Epidermal melanocyte (primary cell): Measurements from ENCODE around the gene USP14.
A peak's percentile ranks its signal among the peaks of the same experiment; 100 is the strongest.

Experiments
- DNase-seq: peaks from one replicate; pipeline ENCODE4 v3.0.0; 2011; ENCODE audit warnings: low spot score; ENCODE audit not compliant: insufficient read length

Gene USP14

GRCh38 chr18:159037-159652 is 788 bp downstream of the USP14 start:
- DNase-seq, result peak; percentile 34

- no peak for DNase-seq
These were observed 1.6 kb downstream of the USP14 start for GRCh38 chr18:159933-160332.

GRCh38 chr18:160831-161570 is 2.6 kb downstream of the USP14 start:
- no peak for DNase-seq

- no peak for DNase-seq
These were observed 14.0 kb downstream of the USP14 start for GRCh38 chr18:172361-172760.

GRCh38 chr18:179499-179898 is 21.1 kb downstream of the USP14 start:
- no peak for DNase-seq

- no peak for DNase-seq
These were observed 23.4 kb downstream of the USP14 start for GRCh38 chr18:181711-182110.

GRCh38 chr18:183769-184168 is 25.4 kb downstream of the USP14 start:
- DNase-seq, result no peak

- DNase-seq, result no peak
These were observed 30.9 kb downstream of the USP14 start for GRCh38 chr18:189254-189653.

GRCh38 chr18:191725-192124 is 33.4 kb downstream of the USP14 start:
- no peak for DNase-seq

- no peak for DNase-seq
These were observed 34.4 kb downstream of the USP14 start for GRCh38 chr18:192801-193200.

- no peak for DNase-seq
These were observed 37.3 kb downstream of the USP14 start for GRCh38 chr18:195651-196050.

- no peak for DNase-seq
These were observed 40.9 kb downstream of the USP14 start for GRCh38 chr18:199214-199613.

- no peak for DNase-seq
These were observed 41.4 kb downstream of the USP14 start for GRCh38 chr18:199768-200167.

GRCh38 chr18:210075-210474 is 51.7 kb downstream of the USP14 start:
- DNase-seq, result no peak

- no peak for DNase-seq
These were observed 52.4 kb downstream of the USP14 start for GRCh38 chr18:210733-211132.

- DNase-seq, result no peak
These were observed 53.2 kb downstream of the USP14 start for GRCh38 chr18:211582-211981.

- no peak for DNase-seq
These were observed 54.4 kb downstream of the USP14 start for GRCh38 chr18:212780-213179.

- DNase-seq, result no peak
These were observed 55.1 kb downstream of the USP14 start for GRCh38 chr18:213505-213904.

GRCh38 chr18:213966-214365 is 55.6 kb downstream of the USP14 start:
- peak; percentile 48 for DNase-seq

GRCh38 chr18:215448-216010 is 57.2 kb downstream of the USP14 start:
- no peak for DNase-seq

- no peak for DNase-seq
These were observed 59.4 kb downstream of the USP14 start for GRCh38 chr18:217532-218336.

- DNase-seq, result no peak
These were observed 62.4 kb downstream of the USP14 start for GRCh38 chr18:220708-221107.
